ENCODE measurements around the gene GRIP2.

Gene GRIP2

DNA sequence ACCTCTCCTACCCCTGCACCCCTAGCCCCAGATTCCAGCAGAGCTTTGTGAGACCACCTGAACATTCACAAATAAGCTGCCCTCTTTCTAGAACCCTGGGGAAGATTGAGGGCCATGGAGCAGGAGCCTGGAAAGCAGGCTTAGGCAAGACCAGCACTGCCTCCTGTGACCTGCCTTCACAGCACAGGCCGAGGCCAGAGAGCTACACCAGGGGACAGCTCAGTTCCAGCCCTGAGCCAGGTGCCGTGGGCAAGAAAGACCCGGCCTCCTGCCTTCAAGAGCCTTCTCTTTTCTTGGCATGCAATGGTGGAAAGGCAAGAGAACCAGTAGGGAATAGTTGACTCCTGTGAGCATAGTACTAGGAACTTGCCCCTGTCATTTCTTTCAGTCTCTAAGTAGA lies 89.6 kb downstream of the GRIP2 start:
- no peak for DNase-seq

DNA sequence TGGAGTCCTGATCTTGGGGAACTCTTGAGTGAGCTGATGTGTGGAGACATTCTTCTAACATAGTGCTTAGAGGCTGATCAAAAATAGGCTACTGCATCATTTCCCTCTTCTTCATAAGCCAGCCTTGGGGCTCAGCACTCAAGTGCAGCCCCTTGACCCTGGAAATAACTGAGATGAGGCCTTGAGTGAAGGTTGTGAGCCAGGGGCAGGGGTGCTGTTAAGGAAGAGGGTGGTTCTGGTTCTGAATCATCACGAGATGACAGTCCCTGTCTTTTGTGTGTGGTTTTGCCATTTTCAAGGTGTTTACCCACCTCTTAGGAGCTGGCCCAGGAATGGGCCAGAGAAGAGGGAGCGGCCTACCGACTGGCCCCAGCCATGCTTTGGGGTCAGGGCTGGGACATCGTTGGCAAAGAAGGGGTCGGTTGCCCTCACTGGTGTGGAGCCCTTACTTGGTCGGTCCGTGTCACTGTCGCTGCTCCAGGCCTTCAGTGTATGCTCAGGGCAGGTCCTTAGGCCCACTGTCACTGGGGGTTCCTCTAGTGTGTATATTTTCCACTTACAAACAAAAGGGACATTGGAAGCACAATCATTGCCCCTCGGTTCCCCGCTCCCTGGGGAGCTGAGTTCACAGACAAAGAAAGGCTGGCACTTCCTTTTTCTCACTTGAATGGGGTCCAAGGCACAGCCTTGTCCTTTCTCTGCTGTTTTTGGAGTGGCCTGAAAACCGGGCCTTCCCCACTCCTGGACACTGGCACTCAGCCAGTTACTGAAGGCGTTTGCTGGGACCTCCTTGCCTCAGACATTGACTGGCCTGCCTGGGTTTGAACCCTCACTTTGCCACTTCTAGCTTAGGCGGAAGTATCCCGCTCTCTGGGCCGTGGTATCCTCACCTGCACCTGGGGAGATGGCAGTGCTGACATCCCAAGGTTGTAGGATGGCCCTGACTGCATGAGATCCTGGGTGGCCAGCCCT lies 91.1 kb downstream of the GRIP2 start:
- DNase-seq = no peak

DNA sequence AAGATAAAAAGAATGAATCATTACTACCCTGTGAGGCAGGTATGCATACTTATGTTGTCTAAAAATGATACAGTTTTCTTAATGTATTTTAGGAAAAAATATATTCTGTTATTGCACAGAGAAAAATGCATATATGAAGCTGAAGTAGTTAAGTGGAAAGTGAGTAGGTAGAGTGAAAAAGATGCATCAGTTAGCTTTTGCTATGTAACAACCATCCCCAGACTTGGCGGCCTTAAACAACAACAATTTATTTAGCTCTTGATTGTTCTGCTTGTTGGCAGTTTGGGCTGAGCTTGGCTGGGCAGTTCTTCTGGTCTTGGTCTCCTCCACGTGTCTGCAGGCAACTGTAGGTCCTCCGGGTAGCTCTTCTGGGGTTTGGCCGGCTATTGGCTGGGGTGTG lies 92.1 kb downstream of the GRIP2 start:
- no peak for DNase-seq

DNA sequence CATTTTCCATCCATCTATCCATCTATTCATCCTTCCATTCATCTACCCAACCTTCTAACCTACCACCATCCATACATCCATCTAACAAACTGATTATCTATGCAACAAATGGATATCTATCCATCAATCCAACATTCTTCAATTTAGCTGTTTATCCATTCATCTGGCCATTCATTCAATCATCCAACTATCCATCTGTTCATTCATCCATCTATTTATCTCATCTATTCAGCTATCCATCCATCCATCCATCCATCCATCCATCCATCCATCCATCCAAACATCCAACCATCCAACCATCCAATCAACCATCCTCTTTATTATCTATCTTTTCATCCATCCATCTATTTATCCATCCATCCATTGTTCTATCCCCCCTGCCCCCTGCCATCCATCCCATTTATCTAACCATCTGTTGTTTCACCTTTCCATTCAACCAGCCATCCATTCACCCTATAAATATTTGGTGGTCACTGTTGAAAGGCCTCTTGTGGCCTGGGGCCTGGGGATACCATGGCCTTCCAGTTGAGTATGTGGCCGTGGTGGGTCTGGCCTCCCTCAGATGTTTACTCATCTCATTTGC lies 93.1 kb downstream of the GRIP2 start:
- DNase-seq = no peak

DNA sequence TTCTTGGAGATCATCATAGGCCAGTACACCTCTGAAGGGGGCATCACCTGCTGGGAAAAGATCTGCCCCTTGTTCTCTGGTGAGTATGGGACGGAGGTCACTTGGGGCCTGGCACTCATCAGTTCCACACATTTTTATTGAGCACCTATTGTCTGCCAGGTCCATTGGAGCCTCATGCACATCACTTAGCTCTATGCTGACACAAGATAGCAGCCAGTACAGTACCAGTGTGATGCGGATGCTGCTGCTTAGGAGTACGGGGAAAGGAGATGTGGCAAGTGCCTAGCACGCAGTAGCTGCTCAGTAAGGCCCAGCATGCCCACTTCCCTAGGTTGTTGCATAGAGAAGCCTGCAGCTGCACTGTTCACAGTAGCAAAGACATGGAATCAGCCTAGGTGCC lies 94.4 kb downstream of the GRIP2 start:
- DNase-seq = no peak

DNA sequence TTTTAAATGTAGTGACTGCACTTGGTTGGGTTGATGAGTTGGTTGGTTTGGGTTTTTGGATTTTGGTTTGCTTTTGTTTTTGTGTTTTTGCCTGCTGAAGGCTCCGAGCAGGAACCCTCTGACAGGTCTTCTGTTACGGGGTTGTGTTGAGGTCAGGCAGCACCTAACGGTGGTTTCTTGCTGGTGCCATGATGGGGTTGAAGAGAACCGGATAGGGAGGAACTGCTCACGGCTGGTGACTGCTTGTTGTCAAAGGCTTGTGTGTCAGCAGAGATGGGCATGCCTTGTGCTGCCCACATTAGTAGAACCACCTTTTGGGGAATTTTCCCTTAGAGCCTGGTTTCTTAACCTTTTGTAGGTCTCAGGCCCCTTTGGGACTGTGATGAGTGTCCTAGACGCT lies 95.8 kb downstream of the GRIP2 start:
- no peak for DNase-seq

DNA sequence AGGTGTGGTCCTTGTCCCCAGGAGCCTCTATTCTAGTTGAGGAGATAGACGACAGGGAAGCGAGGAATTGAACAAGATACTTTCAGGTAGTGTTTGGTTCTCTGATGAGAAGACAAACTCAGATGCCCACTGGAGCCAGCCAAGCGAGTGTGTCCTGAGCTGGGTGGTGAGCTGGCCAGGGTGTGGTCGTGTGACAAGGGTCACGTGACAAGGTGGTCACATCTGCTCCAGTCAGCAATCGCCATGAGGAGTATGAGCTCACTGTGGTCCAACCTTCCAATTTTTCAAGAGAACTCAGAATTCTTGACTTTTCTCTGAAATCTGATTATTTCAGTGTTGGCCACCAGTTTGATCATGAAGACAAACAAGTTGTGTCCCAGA lies 98.2 kb downstream of the GRIP2 start:
- no peak for DNase-seq

DNA sequence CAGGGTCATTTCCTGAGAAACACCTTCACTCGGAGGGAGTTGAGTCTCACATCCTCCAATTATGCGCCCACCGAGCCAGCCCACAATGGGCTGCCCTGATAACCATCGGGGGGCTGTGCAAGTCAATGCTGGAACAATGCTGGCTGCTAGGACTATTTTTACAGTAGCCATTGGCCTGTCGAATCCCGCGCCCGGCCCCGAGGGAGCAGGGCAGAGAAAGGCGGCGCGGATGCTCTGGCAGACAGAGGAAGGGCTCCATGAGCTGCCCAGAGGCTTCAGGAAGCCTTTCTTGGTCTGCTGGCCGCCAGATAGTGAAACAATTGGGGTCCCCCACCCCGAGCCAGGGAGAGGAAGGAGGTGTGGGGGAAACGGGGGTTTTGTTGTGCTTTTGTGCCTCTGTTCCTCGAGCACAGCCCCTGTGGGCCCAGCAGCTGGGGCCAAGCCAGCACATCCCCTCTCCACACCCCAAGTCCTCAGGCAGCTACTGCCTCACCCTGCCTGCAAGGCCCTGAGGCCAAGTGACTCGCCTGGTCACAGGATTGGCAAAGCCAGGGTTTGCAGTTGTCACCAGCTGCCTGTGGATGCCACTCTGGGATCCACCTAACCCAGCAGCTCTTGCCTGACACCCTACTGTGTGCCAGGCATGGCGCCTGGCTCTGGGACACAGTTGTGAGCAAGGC lies 98.8 kb downstream of the GRIP2 start:
- no peak for DNase-seq

DNA sequence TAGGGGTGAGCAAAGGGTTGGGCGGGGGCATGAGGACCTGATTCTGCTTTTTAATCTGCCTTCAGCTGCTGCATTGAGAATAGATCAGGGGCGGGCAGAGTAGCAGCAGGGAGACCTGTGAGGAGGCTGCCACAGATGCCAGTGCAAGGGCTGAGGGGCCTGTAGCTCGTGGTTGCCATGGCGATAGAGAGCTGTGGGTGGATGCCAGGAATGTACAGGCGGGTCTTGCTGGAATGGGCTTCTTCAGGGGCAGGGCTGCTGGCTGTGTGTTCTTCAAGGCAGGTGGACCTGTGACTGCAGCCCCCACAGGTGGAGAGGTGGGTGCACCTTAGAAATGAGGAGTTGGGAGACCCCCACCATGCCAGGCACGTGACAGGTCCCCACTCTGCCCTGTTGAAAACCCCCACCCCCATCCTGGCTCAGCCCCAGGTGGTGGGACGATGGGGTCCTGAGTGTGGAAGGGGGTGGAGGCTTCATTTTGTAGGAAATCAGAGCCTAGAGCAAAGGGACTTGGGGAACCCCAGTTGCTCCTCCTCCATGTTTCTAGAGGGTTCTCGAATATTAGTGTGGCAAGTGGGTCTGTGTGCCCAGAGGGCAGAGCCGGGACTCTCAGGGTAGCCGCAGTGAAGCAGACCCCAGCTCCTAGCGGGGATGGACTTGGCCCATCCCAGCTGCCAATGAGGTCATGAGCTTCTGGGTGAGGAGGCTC lies 99.5 kb downstream of the GRIP2 start:
- DNase-seq = no peak

DNA sequence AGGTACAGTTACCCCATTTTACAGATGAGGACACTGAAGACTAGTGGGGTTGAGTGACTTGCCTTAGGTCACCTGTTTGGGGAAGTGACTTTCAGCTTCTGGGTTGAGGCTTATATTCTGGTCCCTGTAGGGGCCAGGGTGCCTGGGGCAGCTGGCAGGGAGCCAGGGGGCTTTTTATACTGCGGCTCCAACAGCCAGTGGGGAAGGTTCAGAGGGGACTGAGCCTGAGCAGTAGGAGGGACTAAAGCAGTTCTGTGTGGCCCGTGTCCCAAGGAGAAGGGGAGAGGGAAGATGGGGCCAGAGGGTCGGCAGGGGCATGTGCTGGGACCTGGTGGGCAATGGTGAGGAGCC lies 100.0 kb downstream of the GRIP2 start:
- DNase-seq = no peak

DNA sequence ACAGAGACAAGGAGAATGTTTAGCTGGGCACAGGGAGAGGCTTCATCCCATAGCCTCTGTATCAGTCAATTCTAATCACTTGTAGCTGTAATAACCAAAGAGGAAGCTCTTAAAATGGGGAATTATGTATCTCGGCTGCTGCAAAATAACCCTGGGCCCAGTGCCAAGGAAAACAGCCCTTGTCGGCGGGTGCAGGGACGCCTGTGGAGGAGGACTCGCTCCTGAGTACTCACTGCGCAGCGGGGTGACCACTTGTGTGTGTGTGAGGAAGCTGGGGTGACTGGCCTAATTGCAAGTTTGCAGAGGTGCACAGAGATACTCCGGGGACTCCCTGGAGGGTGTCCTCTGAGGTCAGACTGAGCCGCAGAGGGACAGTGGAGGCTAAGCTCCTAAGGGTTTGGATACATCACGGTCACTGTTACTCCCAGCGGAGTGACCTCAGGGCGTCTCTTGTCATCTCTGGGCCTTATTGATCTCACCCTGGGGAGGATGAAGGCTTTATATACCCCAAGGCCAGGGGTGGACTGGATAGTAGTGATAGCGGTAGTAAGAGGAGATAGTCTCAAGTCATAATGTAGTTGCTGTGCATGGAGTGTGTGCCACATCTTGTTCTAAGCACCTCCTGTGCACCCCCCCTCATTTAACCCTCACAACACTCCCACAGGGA lies 100.5 kb downstream of the GRIP2 start:
- DNase-seq = no peak
